ENCODE measurements around the gene ASIC3.

- TF ChIP-seq TAF1 (IDR thresholded peaks at IDR 0.05; ENCODE audit: borderline replicate concordance, low read depth, low read length) = no peak
- TF ChIP-seq POLR2AphosphoS5 (IDR thresholded peaks at IDR 0.05; ENCODE audit: low read depth, low read length) = no peak
Observed at GRCh38 chr7:151012911-151013347, 35.4 kb upstream of the ASIC3 start.

Measured in GM12892 (cell line).